Fibroblast of lung (primary cell): ENCODE measurements around the gene GET4. TPM values are rescaled to one million over a fixed set of nuclear protein-coding genes. Genes with fewer than 3 reads are reported as not detected.

Source experiments
- DNase-seq, 2 donors: peaks; one replicate each; pipeline versions ENCODE4 v3.0.0 to v3.0.0-alpha.2; 2010; ENCODE audit warnings: low read depth in 2 of 2
- H2AFZ ChIP-seq: 2 replicates; pipeline ENCODE4 v1.5.1; 2012; ENCODE audit warnings: low read length, control low read depth, inconsistent platforms
- H3K27ac ChIP-seq: 2 replicates; pipeline ENCODE4 v1.5.1; 2011; ENCODE audit warnings: low read length, control low read depth; ENCODE audit not compliant: insufficient read depth
- H3K27me3 ChIP-seq: 2 replicates; pipeline ENCODE4 v1.5.1; 2011; ENCODE audit warnings: mild to moderate bottlenecking, low read length; ENCODE audit not compliant: control insufficient read depth, insufficient read depth
- H3K36me3 ChIP-seq: 2 replicates; pipeline ENCODE4 v1.5.1; 2011; ENCODE audit warnings: low read length; ENCODE audit not compliant: control insufficient read depth, insufficient read depth
- H3K4me1 ChIP-seq: 2 replicates; pipeline ENCODE4 v1.5.1; 2011; ENCODE audit warnings: low read length; ENCODE audit not compliant: control insufficient read depth, insufficient read depth; ENCODE audit errors: extremely low read depth
- H3K4me2 ChIP-seq: 2 replicates; pipeline ENCODE4 v1.5.1; 2011; ENCODE audit warnings: low read length, control low read depth; ENCODE audit not compliant: insufficient read depth; ENCODE audit errors: extremely low read depth
- H3K4me3 ChIP-seq, 4 experiments: fragments of 200-600 bp in 1 of 4; sonication (generic) in 1 of 4; replicated peaks in 1 of 4; 2 replicates each; pipeline ENCODE4 v1.5.1; 2011 to 2016; ENCODE audit warnings: low read length in 4 of 4, low read depth in 3 of 4, mild to moderate bottlenecking in 3 of 4, control low read depth in 2 of 4, inconsistent platforms in 1 of 4, mixed read lengths in 1 of 4; ENCODE audit not compliant: insufficient read depth in 1 of 4; ENCODE audit errors: control extremely low read depth in 1 of 4
- H3K79me2 ChIP-seq: 2 replicates; pipeline ENCODE4 v1.5.1; 2012; ENCODE audit warnings: mild to moderate bottlenecking, low read length, inconsistent platforms; ENCODE audit not compliant: control insufficient read depth, insufficient read depth
- H3K9ac ChIP-seq: 2 replicates; pipeline ENCODE4 v1.5.1; 2011; ENCODE audit warnings: mild to moderate bottlenecking, low read length, control low read depth; ENCODE audit not compliant: insufficient read depth
- H3K9me3 ChIP-seq: 2 replicates; pipeline ENCODE4 v1.5.1; 2012; ENCODE audit warnings: low read depth, low read length; ENCODE audit not compliant: control insufficient read depth, insufficient read depth
- H4K20me1 ChIP-seq: 2 replicates; pipeline ENCODE4 v1.5.1; 2011; ENCODE audit warnings: low read length; ENCODE audit not compliant: control insufficient read depth, insufficient read depth; ENCODE audit errors: extremely low read depth
- EZH2 ChIP-seq: IDR thresholded peaks from 2 replicates; pipeline ENCODE4 v1.5.1; 2012; ENCODE audit warnings: low read length, control low read depth, mild to moderate bottlenecking; ENCODE audit errors: missing control alignments
- polyA plus RNA-seq, 2 donors: library from polyadenylated mRNA; depleted of rRNA in 1 of 2; stranded (reverse) in 1 of 2; unstranded in 1 of 2; fragments of >200 nt; gene quantifications; 2 replicates each; pipeline ENCODE4 v1.2.1, GENCODE V29; 2011 to 2012; ENCODE audit warnings: missing spikeins in 1 of 2
- total RNA-seq: library from RNA; depleted of rRNA; stranded (reverse); fragments of >200 nt; gene quantifications from 2 replicates; pipeline ENCODE4 v1.2.1, GENCODE V29; 2014
- TF ChIP-seq, protein P1 (sequence below), 2 donors: IDR thresholded peaks in 1 of 2; conservative IDR thresholded peaks in 1 of 2; 1 replicate in 1 of 2; 2 replicates in 1 of 2; pipeline ENCODE4 v1.5.1; 2011 to 2012; ENCODE audit warnings: low read length in 2 of 2, control low read depth in 1 of 2, inconsistent platforms in 1 of 2, low read depth in 1 of 2, mild to moderate bottlenecking in 1 of 2

Gene GET4
- total and polyA plus RNA-seq, 2 donors (not counting 1 experiment from before 2014, with no cell fraction given), result 13.4 to 23.1 TPM

DNA sequence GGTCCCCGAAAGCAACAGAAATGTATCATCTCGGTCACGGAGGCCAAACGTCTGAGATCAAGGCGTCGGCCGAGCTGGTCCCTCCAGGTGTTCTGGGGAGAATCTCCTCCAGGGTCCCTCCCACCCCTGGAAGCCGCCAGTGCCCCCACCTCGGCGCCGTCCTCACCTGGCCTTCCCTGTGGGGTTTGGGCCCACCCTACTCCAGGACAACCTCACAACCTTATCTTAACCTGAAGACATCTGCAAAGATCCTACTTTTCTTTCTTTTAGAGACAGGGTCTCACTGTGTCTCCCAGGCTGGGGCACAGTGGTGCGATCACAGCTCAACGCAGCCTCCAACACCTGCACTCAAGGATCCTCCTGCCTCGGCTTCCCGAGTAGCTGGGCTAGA is 44.7 kb downstream of the GET4 start:
- Histone ChIP-seq H3K9ac (no peak overlapping the region), H3K4me1 (peaks cover 2% of the 10 kb centered on the region), H4K20me1 (no peaks in the 10 kb centered on the region), H2AFZ (no peak overlapping the region), H3K79me2 (no peaks in the 10 kb centered on the region), H3K27ac (no peak overlapping the region), H3K27me3 (no peaks in the 10 kb centered on the region), H3K4me3 (no peak overlapping the region), H3K9me3 (no peaks in the 10 kb centered on the region), H3K4me2 (no peak overlapping the region), H3K36me3 (no peaks in the 10 kb centered on the region)
- no peak for TF ChIP-seq EZH2
- TF ChIP-seq, protein P1, sequence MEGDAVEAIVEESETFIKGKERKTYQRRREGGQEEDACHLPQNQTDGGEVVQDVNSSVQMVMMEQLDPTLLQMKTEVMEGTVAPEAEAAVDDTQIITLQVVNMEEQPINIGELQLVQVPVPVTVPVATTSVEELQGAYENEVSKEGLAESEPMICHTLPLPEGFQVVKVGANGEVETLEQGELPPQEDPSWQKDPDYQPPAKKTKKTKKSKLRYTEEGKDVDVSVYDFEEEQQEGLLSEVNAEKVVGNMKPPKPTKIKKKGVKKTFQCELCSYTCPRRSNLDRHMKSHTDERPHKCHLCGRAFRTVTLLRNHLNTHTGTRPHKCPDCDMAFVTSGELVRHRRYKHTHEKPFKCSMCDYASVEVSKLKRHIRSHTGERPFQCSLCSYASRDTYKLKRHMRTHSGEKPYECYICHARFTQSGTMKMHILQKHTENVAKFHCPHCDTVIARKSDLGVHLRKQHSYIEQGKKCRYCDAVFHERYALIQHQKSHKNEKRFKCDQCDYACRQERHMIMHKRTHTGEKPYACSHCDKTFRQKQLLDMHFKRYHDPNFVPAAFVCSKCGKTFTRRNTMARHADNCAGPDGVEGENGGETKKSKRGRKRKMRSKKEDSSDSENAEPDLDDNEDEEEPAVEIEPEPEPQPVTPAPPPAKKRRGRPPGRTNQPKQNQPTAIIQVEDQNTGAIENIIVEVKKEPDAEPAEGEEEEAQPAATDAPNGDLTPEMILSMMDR (conservative IDR thresholded peaks at IDR 0.05 in 1 of 2, IDR thresholded peaks at IDR 0.05 in 1 of 2; ENCODE audit: low read depth in 1 of 2, low read length in 2 of 2), result no peak
- DNase-seq, result no peak

DNA sequence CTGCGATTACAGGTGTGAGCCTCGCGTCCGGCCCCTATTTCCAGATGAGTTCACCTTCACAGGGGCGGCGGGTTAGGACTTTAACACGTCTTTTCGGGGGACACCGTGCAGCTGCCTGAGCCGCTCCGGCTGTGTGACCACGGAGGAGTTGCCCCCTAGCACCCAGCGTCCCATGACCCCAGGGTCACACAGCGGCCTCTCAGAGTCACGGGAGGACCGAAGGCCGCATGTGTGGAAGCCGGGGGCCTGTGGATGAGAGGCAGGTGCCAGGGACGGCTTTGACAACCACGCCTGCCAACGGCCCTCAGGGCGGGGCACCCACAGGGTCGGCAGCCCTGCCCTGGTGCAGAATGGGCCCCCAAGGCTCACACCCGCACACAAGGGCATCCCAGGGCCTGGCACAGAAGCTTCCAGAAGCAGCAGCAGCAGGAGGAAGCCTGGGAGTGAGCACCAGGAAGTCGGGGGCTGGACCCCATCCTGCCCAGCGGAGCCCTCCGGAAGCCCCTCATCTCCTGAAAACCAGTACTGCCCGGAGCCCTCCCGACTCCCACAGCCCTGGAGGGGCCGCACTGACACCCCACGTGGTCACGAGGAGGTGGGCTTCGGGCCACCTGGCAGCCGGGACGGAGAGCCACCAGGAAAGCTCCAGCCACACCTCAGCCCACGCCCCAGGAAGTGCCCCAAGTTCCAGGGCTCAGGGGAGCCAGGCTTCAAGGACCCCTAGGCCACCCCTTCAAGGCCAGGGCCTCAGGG is 45.4 kb downstream of the GET4 start:
- no peak overlapping the region for H3K27ac ChIP-seq
- H4K20me1 ChIP-seq, result no peaks in the 10 kb centered on the region
- no peaks in the 10 kb centered on the region for H3K9me3 ChIP-seq
- H3K4me2 ChIP-seq, result no peak overlapping the region
- no peaks in the 10 kb centered on the region for H3K36me3 ChIP-seq
- H3K4me1 ChIP-seq, result peaks cover 2% of the 10 kb centered on the region
- DNase-seq, result no peak
- H3K4me3 ChIP-seq, result no peak overlapping the region
- H3K9ac ChIP-seq, result no peak overlapping the region
- H3K27me3 ChIP-seq, result no peaks in the 10 kb centered on the region
- no peak overlapping the region for H2AFZ ChIP-seq
- H3K79me2 ChIP-seq, result no peaks in the 10 kb centered on the region
- TF ChIP-seq EZH2, result no peak
- TF ChIP-seq, protein P1 (conservative IDR thresholded peaks at IDR 0.05 in 1 of 2, IDR thresholded peaks at IDR 0.05 in 1 of 2; ENCODE audit: low read depth in 1 of 2, low read length in 2 of 2), result no peak

- H2AFZ ChIP-seq, result no peak overlapping the region
- no peaks in the 10 kb centered on the region for H4K20me1 ChIP-seq
- no peaks in the 10 kb centered on the region for H3K9me3 ChIP-seq
- H3K4me1 ChIP-seq, result peaks cover 2% of the 10 kb centered on the region
- H3K27me3 ChIP-seq, result no peaks in the 10 kb centered on the region
- H3K79me2 ChIP-seq, result no peaks in the 10 kb centered on the region
- no peaks in the 10 kb centered on the region for H3K36me3 ChIP-seq
- H3K4me2 ChIP-seq, result no peak overlapping the region
- no peak overlapping the region for H3K27ac ChIP-seq
- H3K9ac ChIP-seq, result no peak overlapping the region
- no peak overlapping the region for H3K4me3 ChIP-seq
- TF ChIP-seq, protein P1 (conservative IDR thresholded peaks at IDR 0.05 in 1 of 2, IDR thresholded peaks at IDR 0.05 in 1 of 2; ENCODE audit: low read depth in 1 of 2, low read length in 2 of 2), result no peak
- no peak for TF ChIP-seq EZH2
- DNase-seq, result no peak
Observed at GRCh38 chr7:922334-923107, 46.2 kb downstream of the GET4 start.
